ENCODE measurements around the gene LEAP2. TPM values are rescaled to one million over a fixed set of nuclear protein-coding genes. Genes with fewer than 3 reads are reported as not detected.
A peak's percentile ranks its signal among the peaks of the same experiment; 100 is the strongest.

Gene LEAP2, protein sequence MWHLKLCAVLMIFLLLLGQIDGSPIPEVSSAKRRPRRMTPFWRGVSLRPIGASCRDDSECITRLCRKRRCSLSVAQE
- total RNA-seq (2022): 2.9 and 3.2 TPM in 2 replicates
- Bru-seq, nascent RNA: percentile 50 among the genes with signal in this experiment
- percentile 76 among the genes with signal in this experiment for BruChase-seq, experiment 1, labeled RNA remaining after a 6-hour chase
- BruChase-seq, experiment 2, labeled RNA remaining after a 2-hour chase: percentile 77 among the genes with signal in this experiment
- long read RNA-seq, partial matches to known transcripts: 0 of 4 reads
- long read RNA-seq, other reads (novel, unspliced or antisense): 3 of 4 reads

DNA sequence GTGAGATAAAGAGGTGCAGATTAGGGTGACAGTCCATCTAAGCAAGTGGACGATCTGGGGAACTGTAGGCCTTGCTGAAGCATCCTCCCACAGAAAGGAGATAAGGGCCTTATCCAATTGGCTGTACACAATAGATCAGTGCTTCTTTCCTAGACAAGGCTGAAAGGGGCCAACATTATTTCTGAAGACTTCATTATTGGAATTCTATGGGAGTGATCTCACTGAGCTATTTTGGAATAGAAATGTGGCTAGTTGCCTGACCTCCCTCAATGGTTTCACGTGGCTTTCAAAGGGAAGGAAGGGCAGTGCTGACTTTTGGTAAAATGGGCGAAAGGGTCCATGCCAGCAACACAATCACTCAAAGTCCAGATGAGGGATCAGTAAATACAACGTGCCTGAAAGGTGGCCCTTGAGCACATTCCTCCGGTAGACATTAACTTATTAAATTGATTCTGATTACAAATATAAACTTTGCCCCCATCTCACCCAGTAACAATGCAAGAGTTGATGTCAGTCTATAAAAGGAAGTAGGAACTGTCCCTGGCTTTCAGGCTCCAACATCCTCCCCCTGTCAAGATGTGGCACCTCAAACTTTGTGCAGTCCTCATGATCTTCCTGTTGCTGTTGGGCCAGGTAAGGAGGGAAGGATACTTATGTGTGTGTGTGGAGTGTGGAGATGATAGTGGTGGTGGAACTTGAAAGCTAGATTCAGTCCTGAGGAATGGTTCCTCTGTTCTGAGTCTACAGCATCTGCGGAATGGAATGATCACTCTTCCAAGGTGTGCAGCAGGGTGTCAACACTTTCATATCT lies at the start of gene LEAP2:
TSS of gene LEAP2 (plus strand) at position 550 of the 811 bp plus-strand sequence. CDS start at position 577, 27 bp downstream.
- Mint-ChIP-seq H3K27me3 (ENCODE audit: insufficient read depth, unreplicated experiment) (no peaks in the 10 kb centered on the region), H3K4me3 (ENCODE audit: unreplicated experiment) (no peak within 1 kb of the TSS), H3K9me3 (ENCODE audit: unreplicated experiment) (no peaks in the 10 kb centered on the region), H3K27ac (ENCODE audit: low read depth, unreplicated experiment) (no peak within 1 kb of the TSS), H3K4me1 (ENCODE audit: insufficient read depth, unreplicated experiment) (no peaks in the 10 kb centered on the region), H3K36me3 (ENCODE audit: insufficient read depth, unreplicated experiment) (peaks cover 97% of the 10 kb centered on the region)
- ChIA-PET CTCF (interaction anchor here (1.1 to 8.9 kb wide), 4 partner anchors 10 to 43 kb away, joined by 3 to 68 read pairs (median 12); partner anchors contain the start of gene SHROOM1), POLR2A (interaction anchor here (0.6 to 11.0 kb wide), 7 partner anchors 9 to 745 kb away, joined by 3 to 176 read pairs (median 3); partner anchors contain the start of gene SHROOM1)
- no peak for DNase-seq (ENCODE audit: unreplicated experiment)
- no TSS peak for BruUV-seq (replicated peaks)
- TF ChIP-seq, protein P1, sequence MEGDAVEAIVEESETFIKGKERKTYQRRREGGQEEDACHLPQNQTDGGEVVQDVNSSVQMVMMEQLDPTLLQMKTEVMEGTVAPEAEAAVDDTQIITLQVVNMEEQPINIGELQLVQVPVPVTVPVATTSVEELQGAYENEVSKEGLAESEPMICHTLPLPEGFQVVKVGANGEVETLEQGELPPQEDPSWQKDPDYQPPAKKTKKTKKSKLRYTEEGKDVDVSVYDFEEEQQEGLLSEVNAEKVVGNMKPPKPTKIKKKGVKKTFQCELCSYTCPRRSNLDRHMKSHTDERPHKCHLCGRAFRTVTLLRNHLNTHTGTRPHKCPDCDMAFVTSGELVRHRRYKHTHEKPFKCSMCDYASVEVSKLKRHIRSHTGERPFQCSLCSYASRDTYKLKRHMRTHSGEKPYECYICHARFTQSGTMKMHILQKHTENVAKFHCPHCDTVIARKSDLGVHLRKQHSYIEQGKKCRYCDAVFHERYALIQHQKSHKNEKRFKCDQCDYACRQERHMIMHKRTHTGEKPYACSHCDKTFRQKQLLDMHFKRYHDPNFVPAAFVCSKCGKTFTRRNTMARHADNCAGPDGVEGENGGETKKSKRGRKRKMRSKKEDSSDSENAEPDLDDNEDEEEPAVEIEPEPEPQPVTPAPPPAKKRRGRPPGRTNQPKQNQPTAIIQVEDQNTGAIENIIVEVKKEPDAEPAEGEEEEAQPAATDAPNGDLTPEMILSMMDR (IDR thresholded peaks at IDR 0.05; ENCODE audit: unreplicated experiment): no peak
- intact Hi-C loops (cut with micrococcal nuclease): no loop called here

DNA sequence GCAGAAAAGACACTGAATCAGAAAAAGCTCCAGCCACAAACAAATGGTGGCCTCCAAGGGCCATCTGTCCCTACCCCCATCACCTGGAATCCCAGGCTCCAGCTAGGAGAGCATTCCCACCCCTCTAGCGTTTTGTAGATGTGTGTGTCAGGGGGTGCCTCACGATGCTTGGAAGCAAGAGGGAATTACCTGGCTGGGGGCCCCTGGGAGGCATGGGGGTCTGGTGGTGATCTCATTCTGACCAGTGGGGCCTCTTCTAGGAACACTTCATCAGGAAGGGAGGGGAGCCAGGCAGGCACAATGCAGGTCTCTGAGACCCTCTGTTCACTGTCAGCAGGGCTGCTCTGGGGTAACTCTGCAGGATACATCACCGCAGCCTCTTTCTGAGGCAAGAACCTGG lies 49.0 kb upstream of the LEAP2 start:
- CTCF ChIA-PET: interaction anchor here (0.7 to 3.9 kb wide), 3 partner anchors 30 to 297 kb away, joined by 3 to 17 read pairs (median 6); no protein-coding TSS in a partner anchor
- Mint-ChIP-seq H3K27ac (ENCODE audit: low read depth, unreplicated experiment) (no peak overlapping the region), H3K36me3 (ENCODE audit: insufficient read depth, unreplicated experiment) (peaks cover 35% of the 10 kb centered on the region), H3K27me3 (ENCODE audit: insufficient read depth, unreplicated experiment) (no peaks in the 10 kb centered on the region), H3K9me3 (ENCODE audit: unreplicated experiment) (no peaks in the 10 kb centered on the region), H3K4me3 (ENCODE audit: unreplicated experiment) (no peak overlapping the region), H3K4me1 (ENCODE audit: insufficient read depth, unreplicated experiment) (peaks cover 17% of the 10 kb centered on the region)
- intact Hi-C loops (cut with micrococcal nuclease): loop anchor here (5.0 kb wide), 2 partner anchors 317 to 437 kb away; no protein-coding TSS in a partner anchor
- no TSS peak for BruUV-seq (replicated peaks)
- no peak for DNase-seq (ENCODE audit: unreplicated experiment)
- POLR2A ChIA-PET: interaction anchor here (1.0 to 1.7 kb wide), 4 partner anchors 40 to 73 kb away, joined by 3 to 7 read pairs (median 3); partner anchors contain the start of genes GDF9 and UQCRQ
- TF ChIP-seq, protein P1 (IDR thresholded peaks at IDR 0.05; ENCODE audit: unreplicated experiment): no peak

DNA sequence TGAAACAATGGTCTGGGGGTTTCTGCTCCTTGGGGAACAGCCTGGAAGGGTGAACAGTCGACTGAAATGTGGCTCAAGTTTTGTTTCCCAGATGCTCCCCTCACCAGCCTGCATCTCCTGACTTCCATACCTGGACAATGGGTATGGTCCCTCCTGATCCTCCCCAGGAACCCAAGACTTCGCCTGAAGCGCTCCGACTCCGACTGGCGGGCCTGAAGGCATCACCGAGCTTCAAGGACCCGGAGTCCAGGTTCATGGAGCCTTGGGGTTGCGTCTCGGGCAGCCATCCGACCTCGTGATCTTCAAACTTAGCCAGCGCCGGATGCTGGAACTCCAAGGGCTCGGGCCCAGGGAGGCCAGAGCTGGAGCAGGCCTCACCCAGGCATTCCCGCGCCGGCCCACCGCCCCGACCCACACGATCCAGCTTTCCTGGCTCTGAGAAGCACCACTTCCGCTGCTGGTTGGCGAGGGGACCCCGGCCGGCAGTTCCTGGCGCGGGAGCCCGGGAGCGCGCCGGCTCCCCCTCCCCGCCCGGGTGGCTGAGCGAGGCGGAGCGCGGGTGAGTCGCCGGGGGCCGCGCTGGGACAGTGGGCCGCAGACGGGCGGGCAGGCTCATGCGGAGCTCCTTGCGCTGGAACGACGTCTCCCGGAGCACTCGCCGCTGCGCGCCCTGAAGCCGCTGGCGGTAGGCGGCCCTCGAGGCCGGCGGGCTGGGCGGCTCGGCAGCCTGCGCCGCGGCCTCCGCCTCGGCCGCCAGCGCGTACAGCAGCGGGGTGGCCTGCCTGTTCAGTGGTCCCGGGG lies 48.2 kb upstream of the LEAP2 start:
- intact Hi-C loops (cut with micrococcal nuclease): no loop called here
- Mint-ChIP-seq H3K36me3 (ENCODE audit: insufficient read depth, unreplicated experiment) (peaks cover 30% of the 10 kb centered on the region), H3K4me3 (ENCODE audit: unreplicated experiment) (no peak overlapping the region), H3K27ac (ENCODE audit: low read depth, unreplicated experiment) (no peak overlapping the region), H3K4me1 (ENCODE audit: insufficient read depth, unreplicated experiment) (peaks cover 14% of the 10 kb centered on the region), H3K27me3 (ENCODE audit: insufficient read depth, unreplicated experiment) (no peaks in the 10 kb centered on the region), H3K9me3 (ENCODE audit: unreplicated experiment) (no peaks in the 10 kb centered on the region)
- BruUV-seq (replicated peaks): no TSS peak
- no peak for DNase-seq (ENCODE audit: unreplicated experiment)
- ChIA-PET CTCF (interaction anchor here (0.7 to 6.1 kb wide), 6 partner anchors 8 to 298 kb away, joined by 3 to 72 read pairs (median 5); no protein-coding TSS in a partner anchor), POLR2A (interaction anchor here (0.6 to 1.0 kb wide), 3 partner anchors 43 to 99 kb away, joined by 3 read pairs; no protein-coding TSS in a partner anchor)
- TF ChIP-seq, protein P1 (IDR thresholded peaks at IDR 0.05; ENCODE audit: unreplicated experiment): no peak

All from MCF 10A (cell line).